ENCODE measurements around the gene PPP1R1B. TPM values are rescaled to one million over a fixed set of nuclear protein-coding genes. Genes with fewer than 3 reads are reported as not detected.
A peak's percentile ranks its signal among the peaks of the same experiment; 100 is the strongest.

The PPP1R1B gene
- total RNA-seq, 1 donor from 2014 or later: not detected

DNA sequence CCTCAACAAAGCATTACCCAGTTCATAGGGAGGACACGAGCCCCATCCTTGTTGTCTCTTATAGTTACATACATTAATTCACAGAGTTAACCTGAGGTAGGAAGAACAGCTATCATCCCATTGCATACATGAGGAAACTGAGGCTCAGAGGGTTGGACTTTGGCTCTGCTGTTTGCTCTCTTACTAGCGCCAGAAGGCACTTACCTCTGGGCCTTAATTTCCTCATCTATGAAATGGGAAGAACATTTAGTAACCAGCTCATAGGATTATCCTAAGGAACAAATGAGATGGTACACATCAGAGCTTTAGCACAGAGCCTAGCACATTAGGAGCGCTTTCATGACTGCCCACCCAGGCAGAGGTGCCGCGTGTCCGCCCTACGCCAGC is 46.7 kb upstream of the PPP1R1B start:
- Histone ChIP-seq H3K9me3 (ENCODE audit: low read depth) (no peaks in the 10 kb centered on the region), H2AFZ (replicated peaks) (no peak overlapping the region), H3K4me1 (peaks cover 25% of the 10 kb centered on the region), H3K27ac (no peak overlapping the region), H3K4me3 (peak overlapping the region; percentile 22), H3F3A (ENCODE audit: low read depth) (peaks cover 22% of the 10 kb centered on the region), H3K79me2 (ENCODE audit: low read depth) (no peaks in the 10 kb centered on the region), H3K36me3 (no peaks in the 10 kb centered on the region), H3K27me3 (peaks cover 16% of the 10 kb centered on the region), H3K4me2 (peak overlapping the region; percentile 68), H3K9ac (no peak overlapping the region), H4K20me1 (ENCODE audit: low read depth) (peaks cover 3% of the 10 kb centered on the region)
- no peak for DNase-seq (ENCODE audit: low spot score)
- TF ChIP-seq EZH2phosphoT487 (IDR thresholded peaks at IDR 0.05) (no peak), EZH2 (IDR thresholded peaks at IDR 0.05) (no peak)
- TF ChIP-seq, protein P1, sequence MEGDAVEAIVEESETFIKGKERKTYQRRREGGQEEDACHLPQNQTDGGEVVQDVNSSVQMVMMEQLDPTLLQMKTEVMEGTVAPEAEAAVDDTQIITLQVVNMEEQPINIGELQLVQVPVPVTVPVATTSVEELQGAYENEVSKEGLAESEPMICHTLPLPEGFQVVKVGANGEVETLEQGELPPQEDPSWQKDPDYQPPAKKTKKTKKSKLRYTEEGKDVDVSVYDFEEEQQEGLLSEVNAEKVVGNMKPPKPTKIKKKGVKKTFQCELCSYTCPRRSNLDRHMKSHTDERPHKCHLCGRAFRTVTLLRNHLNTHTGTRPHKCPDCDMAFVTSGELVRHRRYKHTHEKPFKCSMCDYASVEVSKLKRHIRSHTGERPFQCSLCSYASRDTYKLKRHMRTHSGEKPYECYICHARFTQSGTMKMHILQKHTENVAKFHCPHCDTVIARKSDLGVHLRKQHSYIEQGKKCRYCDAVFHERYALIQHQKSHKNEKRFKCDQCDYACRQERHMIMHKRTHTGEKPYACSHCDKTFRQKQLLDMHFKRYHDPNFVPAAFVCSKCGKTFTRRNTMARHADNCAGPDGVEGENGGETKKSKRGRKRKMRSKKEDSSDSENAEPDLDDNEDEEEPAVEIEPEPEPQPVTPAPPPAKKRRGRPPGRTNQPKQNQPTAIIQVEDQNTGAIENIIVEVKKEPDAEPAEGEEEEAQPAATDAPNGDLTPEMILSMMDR (IDR thresholded peaks at IDR 0.05): no peak
- no peaks in the 10 kb centered on the region for H3K36me3 Mint-ChIP-seq
- peaks cover 25% of the 10 kb centered on the region for H3K4me1 Mint-ChIP-seq
- no peaks in the 10 kb centered on the region for H3K9me3 Mint-ChIP-seq
- H3K4me3 Mint-ChIP-seq: peak overlapping the region; percentile 69
- H3K27me3 Mint-ChIP-seq (ENCODE audit: insufficient read depth, low read depth): peaks cover 22% of the 10 kb centered on the region
- H3K27ac Mint-ChIP-seq: no peak overlapping the region

GRCh38 chr17:39581071-39581758 is 45.5 kb upstream of the PPP1R1B start:
- Mint-ChIP-seq H3K27ac (no peak overlapping the region), H3K4me3 (no peak overlapping the region), H3K36me3 (no peaks in the 10 kb centered on the region), H3K27me3 (ENCODE audit: insufficient read depth, low read depth) (peaks cover 22% of the 10 kb centered on the region), H3K4me1 (peaks cover 24% of the 10 kb centered on the region), H3K9me3 (no peaks in the 10 kb centered on the region)
- H3F3A ChIP-seq (ENCODE audit: low read depth): peaks cover 21% of the 10 kb centered on the region
- H3K9ac ChIP-seq: no peak overlapping the region
- no peaks in the 10 kb centered on the region for H3K79me2 ChIP-seq (ENCODE audit: low read depth)
- no peak overlapping the region for H3K27ac ChIP-seq
- TF ChIP-seq EZH2phosphoT487 (IDR thresholded peaks at IDR 0.05): no peak
- TF ChIP-seq EZH2 (IDR thresholded peaks at IDR 0.05): no peak
- TF ChIP-seq, protein P1 (IDR thresholded peaks at IDR 0.05): no peak
- H3K27me3 ChIP-seq: peaks cover 4% of the 10 kb centered on the region
- H3K4me2 ChIP-seq: no peak overlapping the region
- H3K4me1 ChIP-seq: peaks cover 25% of the 10 kb centered on the region
- H4K20me1 ChIP-seq (ENCODE audit: low read depth): peaks cover 3% of the 10 kb centered on the region
- no peaks in the 10 kb centered on the region for H3K9me3 ChIP-seq (ENCODE audit: low read depth)
- no peaks in the 10 kb centered on the region for H3K36me3 ChIP-seq
- H3K4me3 ChIP-seq: no peak overlapping the region
- DNase-seq (ENCODE audit: low spot score): no peak
- no peak overlapping the region for H2AFZ ChIP-seq (replicated peaks)

- Histone ChIP-seq H3K9me3 (ENCODE audit: low read depth) (no peaks in the 10 kb centered on the region), H3K27ac (no peak overlapping the region), H3K4me3 (no peak overlapping the region), H3K9ac (no peak overlapping the region), H3K4me1 (peaks cover 25% of the 10 kb centered on the region), H3K79me2 (ENCODE audit: low read depth) (no peaks in the 10 kb centered on the region), H4K20me1 (ENCODE audit: low read depth) (peaks cover 3% of the 10 kb centered on the region), H3K36me3 (no peaks in the 10 kb centered on the region), H2AFZ (replicated peaks) (no peak overlapping the region), H3F3A (ENCODE audit: low read depth) (peaks cover 21% of the 10 kb centered on the region), H3K4me2 (no peak overlapping the region), H3K27me3 (no peaks in the 10 kb centered on the region)
- TF ChIP-seq EZH2phosphoT487 (IDR thresholded peaks at IDR 0.05): no peak
- no peak for TF ChIP-seq EZH2 (IDR thresholded peaks at IDR 0.05)
- TF ChIP-seq, protein P1 (IDR thresholded peaks at IDR 0.05): no peak
- Mint-ChIP-seq H3K4me1 (peaks cover 20% of the 10 kb centered on the region), H3K4me3 (no peak overlapping the region), H3K27ac (no peak overlapping the region), H3K36me3 (no peaks in the 10 kb centered on the region), H3K9me3 (no peaks in the 10 kb centered on the region), H3K27me3 (ENCODE audit: insufficient read depth, low read depth) (peaks cover 19% of the 10 kb centered on the region)
- no peak for DNase-seq (ENCODE audit: low spot score)
Measured at GRCh38 chr17:39581759-39582085, 45.0 kb upstream of the PPP1R1B start.
